ENCODE results near the gene PSMC2. TPM values are rescaled to one million over a fixed set of nuclear protein-coding genes. Genes with fewer than 3 reads are reported as not detected.

The PSMC2 gene
- polyA plus RNA-seq, 3 donors: 61.4 to 120 (median 104) TPM

DNA sequence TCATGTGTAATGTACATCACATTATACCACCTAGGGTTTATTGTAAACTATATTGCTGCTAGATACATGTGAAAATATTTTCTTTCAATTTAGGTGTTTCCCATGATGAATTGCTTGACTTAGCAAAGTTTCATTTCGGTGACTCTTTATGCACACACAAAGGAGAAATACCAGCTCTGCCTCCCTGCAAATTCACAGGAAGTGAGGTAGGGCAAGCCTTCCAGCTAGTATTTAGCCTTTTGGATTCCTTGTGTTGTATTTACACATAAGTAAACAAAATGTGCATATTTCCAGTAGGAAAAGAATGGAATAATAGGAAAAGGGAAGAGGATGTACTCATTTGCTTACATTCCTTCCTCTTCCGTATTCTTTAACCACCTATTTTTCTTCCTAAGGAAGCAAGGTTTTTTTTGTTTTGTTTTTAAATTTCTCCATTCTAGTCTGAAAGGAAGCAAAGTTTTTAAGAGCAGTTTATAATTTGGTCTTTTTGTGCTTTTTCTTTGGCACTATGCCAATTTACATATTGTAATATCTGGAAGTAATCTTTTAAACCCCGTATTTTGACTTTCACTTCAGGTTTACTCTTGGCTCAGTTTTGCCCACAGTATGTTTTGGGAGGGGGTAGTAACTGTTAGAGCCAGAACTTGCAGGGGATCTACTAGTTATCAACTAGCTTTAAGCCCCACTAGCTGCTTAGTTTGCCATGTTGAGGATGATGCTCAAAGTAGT lies 39.8 kb upstream of the PSMC2 start:
- Histone ChIP-seq H3K27me3 (ENCODE audit: control insufficient read depth in 2 of 2, insufficient read depth in 2 of 2, low read length in 2 of 2) (no peaks in the 10 kb centered on the region), H4K20me1 (ENCODE audit: insufficient read depth, low read length) (peaks cover 18% of the 10 kb centered on the region), H3K4me2 (replicated peaks; ENCODE audit: extremely low read depth, low read length, poor library complexity, severe bottlenecking) (no peak overlapping the region), H3K27ac (ENCODE audit: low read depth in 1 of 2, low read length in 2 of 2) (peak overlapping the region in 1 of 2 donors; percentile 64), H3K9me3 (replicated peaks in 1 of 2; ENCODE audit: control insufficient read depth in 1 of 2, insufficient read depth in 1 of 2, low read length in 2 of 2) (no peaks in the 10 kb centered on the region), H3K4me3 (replicated peaks in 1 of 3; ENCODE audit: low read depth in 2 of 3, low read length in 3 of 3) (no peak overlapping the region), H3K4me1 (ENCODE audit: control insufficient read depth in 1 of 2, insufficient read depth in 2 of 2, low read length in 2 of 2) (peaks cover 0 to 5% of the 10 kb centered on the region in 2 donors), H2AFZ (ENCODE audit: insufficient read depth, low read depth, low read length, poor library complexity, severe bottlenecking) (no peak overlapping the region), H3K9ac (ENCODE audit: insufficient read depth, low read length, poor library complexity, severe bottlenecking) (no peak overlapping the region), H3K36me3 (replicated peaks in 1 of 2; ENCODE audit: control insufficient read depth in 1 of 2, insufficient read depth in 2 of 2, low read length in 2 of 2) (peaks cover 85 to 100% of the 10 kb centered on the region in 2 donors), H3K79me2 (ENCODE audit: insufficient read depth, low read length) (no peaks in the 10 kb centered on the region)
- peaks cover 71 to 85% of the 10 kb centered on the region in 2 donors for H3K36me3 Mint-ChIP-seq
- H3K27ac Mint-ChIP-seq: peak overlapping the region in 1 of 7 donors; percentile 32
- no peak for TF ChIP-seq CTCF (IDR thresholded peaks at IDR 0.05)
- H3K4me3 Mint-ChIP-seq: no peak overlapping the region
- intact Hi-C loops (cut with micrococcal nuclease): no loop called here
- DNase-seq: no peak
- peaks cover 0 to 1% (median 0%) of the 10 kb centered on the region in 3 donors for H3K27me3 Mint-ChIP-seq (ENCODE audit: low read depth in 3 of 3)
- peaks cover 3% of the 10 kb centered on the region for H3K4me1 Mint-ChIP-seq
- WGBS (ENCODE audit: insufficient coverage): no CpG with 5 or more reads among the region's 3 CpGs
- H3K9me3 Mint-ChIP-seq: no peaks in the 10 kb centered on the region

DNA sequence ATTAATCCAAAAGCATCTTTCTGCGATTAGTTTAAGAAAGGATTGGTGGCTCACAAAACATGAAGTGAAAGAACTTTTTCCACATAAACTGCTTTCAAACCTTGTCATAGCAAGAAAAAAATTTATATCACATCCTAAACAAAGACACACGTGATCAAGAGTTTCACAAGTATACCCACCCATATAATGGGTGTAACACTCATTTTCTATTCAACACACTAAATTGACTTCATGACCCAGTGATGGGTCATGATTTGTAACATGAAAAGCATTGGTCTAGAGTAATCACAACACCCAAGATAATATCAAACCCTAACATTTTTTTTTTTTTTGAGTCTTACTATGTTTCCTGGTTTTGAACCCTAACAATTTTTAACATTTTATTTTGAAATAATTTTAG lies 32.6 kb upstream of the PSMC2 start:
- Histone ChIP-seq H3K4me1 (ENCODE audit: control insufficient read depth in 1 of 2, insufficient read depth in 2 of 2, low read length in 2 of 2) (no peaks in the 10 kb centered on the region), H3K9ac (ENCODE audit: insufficient read depth, low read length, poor library complexity, severe bottlenecking) (no peak overlapping the region), H4K20me1 (ENCODE audit: insufficient read depth, low read length) (peaks cover 6% of the 10 kb centered on the region), H3K4me2 (replicated peaks; ENCODE audit: extremely low read depth, low read length, poor library complexity, severe bottlenecking) (no peak overlapping the region), H3K36me3 (replicated peaks in 1 of 2; ENCODE audit: control insufficient read depth in 1 of 2, insufficient read depth in 2 of 2, low read length in 2 of 2) (peaks cover 97 to 100% of the 10 kb centered on the region in 2 donors), H3K79me2 (ENCODE audit: insufficient read depth, low read length) (no peaks in the 10 kb centered on the region), H3K27ac (ENCODE audit: low read depth in 1 of 2, low read length in 2 of 2) (no peak overlapping the region), H3K27me3 (ENCODE audit: control insufficient read depth in 2 of 2, insufficient read depth in 2 of 2, low read length in 2 of 2) (no peaks in the 10 kb centered on the region), H3K9me3 (replicated peaks in 1 of 2; ENCODE audit: control insufficient read depth in 1 of 2, insufficient read depth in 1 of 2, low read length in 2 of 2) (no peaks in the 10 kb centered on the region), H3K4me3 (replicated peaks in 1 of 3; ENCODE audit: low read depth in 2 of 3, low read length in 3 of 3) (no peak overlapping the region), H2AFZ (ENCODE audit: insufficient read depth, low read depth, low read length, poor library complexity, severe bottlenecking) (no peak overlapping the region)
- Mint-ChIP-seq H3K4me3 (no peak overlapping the region), H3K4me1 (peaks cover 5% of the 10 kb centered on the region), H3K27me3 (ENCODE audit: low read depth in 3 of 3) (peaks cover 0 to 3% (median 0%) of the 10 kb centered on the region in 3 donors), H3K9me3 (no peaks in the 10 kb centered on the region), H3K27ac (no peak overlapping the region), H3K36me3 (peaks cover 90 to 97% of the 10 kb centered on the region in 2 donors)
- intact Hi-C loops (cut with micrococcal nuclease): loop anchor here (5.0 to 10.0 kb wide), 2 partner anchors 42 to 50 kb away; no protein-coding TSS in a partner anchor
- no CpG with 5 or more reads among the region's 2 CpGs for WGBS (ENCODE audit: insufficient coverage)
- no peak for TF ChIP-seq CTCF (IDR thresholded peaks at IDR 0.05)
- no peak for DNase-seq

Data from CD14-positive monocyte (primary cell).